Stimulated activated CD4-positive, alpha-beta T cell treated with anti-CD3 and anti-CD28 coated beads, Interleukin-15, amount 100 ng/mL, for 48 hours (primary cell): ENCODE results near the gene DPYSL5.
"Not testable (repeated sequence)": the region's sequence is repeated elsewhere in the genome, so short reads cannot be mapped to it uniquely, and the experiment has no call there.

Experiments used
- DNase-seq, 2 donors: peaks; one replicate each; pipeline ENCODE4 v3.0.0-alpha.2; 2020; ENCODE audit warnings: low read depth in 2 of 2

DPYSL5 gene, protein sequence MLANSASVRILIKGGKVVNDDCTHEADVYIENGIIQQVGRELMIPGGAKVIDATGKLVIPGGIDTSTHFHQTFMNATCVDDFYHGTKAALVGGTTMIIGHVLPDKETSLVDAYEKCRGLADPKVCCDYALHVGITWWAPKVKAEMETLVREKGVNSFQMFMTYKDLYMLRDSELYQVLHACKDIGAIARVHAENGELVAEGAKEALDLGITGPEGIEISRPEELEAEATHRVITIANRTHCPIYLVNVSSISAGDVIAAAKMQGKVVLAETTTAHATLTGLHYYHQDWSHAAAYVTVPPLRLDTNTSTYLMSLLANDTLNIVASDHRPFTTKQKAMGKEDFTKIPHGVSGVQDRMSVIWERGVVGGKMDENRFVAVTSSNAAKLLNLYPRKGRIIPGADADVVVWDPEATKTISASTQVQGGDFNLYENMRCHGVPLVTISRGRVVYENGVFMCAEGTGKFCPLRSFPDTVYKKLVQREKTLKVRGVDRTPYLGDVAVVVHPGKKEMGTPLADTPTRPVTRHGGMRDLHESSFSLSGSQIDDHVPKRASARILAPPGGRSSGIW

GRCh38 chr2:26847655-26848335, at the start of gene DPYSL5:
Gene DPYSL5 (plus strand): TSS chr2:26848132. CDS start chr2:26898500, 50,368 bp downstream.
- no peak for DNase-seq

GRCh38 chr2:26801328-26801727, 46.6 kb upstream of the DPYSL5 start:
- DNase-seq = no peak

- DNase-seq = no peak
Measured at GRCh38 chr2:26801796-26802195, 46.1 kb upstream of the DPYSL5 start.

DNA sequence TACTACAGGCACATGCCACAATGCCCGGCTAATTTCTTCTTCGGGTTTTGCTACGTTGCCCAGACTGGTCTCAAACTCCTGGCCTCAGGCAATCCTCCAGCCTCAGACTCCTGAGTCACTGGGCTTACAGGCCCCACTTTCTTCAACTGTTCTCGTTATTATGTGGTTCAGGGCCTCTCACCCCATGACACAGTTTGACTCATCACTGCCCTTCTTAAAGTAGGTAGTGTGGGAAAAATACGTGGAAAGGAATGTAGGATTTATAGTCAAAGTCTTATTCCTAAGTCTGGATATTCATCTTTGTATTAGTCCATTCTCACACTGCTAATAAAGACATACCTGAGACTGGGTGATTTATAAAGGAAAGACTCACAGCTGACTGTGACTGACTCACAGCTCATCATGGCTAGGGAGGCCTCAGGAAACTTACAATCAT, 42.7 kb upstream of the DPYSL5 start:
- no peak for DNase-seq

DNA sequence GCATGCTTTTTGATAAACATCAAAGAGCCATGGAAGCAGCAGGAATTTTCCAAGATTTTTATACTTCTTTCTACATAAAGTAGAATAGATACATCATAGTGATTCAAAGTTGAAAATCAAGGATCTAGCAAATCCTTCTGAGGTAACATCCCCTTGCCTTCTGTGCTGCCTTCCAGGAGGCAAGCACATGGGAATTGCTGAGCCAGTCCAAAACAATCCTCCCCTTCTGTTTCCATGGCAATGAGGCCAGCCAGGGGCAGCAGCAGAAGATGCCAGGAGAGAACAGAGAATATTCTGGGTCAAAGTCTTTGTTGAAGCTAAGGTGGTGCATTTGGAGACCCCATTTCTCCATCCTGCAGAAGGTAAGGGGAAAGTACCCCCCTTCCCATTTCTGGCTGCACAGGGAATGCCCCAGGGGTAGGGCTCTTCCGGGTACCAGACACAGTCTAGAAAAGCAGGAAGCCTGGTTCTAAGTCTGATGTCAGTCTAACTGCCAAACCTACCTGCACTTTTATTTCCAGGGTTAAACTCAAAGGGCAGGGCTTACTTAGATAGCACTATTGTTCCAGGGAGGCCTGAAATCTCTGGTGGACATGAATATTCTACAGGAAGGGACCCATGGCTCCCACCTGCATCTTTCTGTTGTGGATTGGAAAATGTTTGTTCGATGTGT, 40.0 kb upstream of the DPYSL5 start:
- no peak for DNase-seq

GRCh38 chr2:26809211-26809610, 38.7 kb upstream of the DPYSL5 start:
- DNase-seq = no peak

- no peak for DNase-seq
Measured at GRCh38 chr2:26809876-26810577, 37.9 kb upstream of the DPYSL5 start.

GRCh38 chr2:26811261-26811660, 36.7 kb upstream of the DPYSL5 start:
- no peak for DNase-seq

DNA sequence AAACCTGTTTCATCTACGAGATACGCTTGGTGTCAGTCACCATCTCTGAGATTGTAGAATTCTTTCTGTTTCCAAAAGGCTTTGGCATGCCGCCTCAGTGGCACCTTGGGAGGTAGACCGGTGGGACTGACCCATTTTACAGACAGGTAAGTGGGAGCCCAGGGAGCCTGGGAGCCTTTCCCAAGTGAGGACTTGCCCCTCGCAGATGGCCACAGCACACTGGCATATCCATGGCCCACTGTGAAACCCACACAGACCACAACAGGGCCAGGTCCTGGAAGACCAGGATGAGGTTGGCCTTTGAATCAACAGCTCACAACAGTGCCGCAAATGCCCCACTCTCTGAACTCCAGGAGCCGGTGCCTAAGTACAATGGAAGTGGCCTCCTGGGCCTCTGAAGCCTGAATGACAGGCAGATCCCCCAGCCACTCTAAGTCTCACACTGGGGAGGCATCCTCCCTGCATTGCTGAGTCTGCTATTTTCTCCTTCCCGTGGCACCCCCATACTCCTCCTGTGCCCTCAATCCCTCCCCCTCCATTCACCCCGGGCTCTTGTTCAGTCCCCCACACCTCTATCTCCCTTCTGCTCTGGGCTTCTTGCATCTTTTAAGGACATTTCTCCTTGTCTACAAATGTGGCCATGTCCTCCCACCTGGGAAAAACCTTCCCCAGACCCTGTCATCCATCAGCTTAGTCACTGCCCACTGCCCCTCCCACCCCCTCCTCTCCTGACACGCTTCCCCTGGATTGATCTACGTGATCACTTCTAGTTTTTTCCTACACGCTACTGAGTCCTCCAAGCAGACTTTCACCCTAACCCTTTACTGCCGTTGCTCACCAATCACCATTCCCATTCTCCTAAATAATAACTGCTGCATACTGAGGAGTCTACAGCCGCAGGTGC, 35.9 kb upstream of the DPYSL5 start:
- no peak for DNase-seq

DNA sequence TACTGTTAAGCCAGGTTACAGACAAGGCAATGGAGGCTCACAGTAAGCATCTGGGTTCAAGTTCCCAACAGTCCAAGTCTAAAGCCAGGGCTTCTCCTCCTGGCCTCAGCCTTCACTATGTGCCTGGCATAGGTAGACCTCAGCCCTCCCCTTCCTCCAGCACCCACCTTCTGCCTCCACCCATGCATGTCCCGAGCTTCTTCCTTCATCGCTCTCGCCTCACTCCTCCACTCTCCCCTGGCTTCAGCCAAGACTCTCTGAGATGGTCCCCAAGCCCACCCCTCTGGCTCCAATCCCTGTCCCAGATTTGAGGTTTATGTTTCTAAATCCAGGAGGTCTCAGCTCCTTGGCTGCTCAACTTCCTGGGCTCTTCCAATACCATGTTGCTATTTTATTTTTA, 35.2 kb upstream of the DPYSL5 start:
- no peak for DNase-seq

- DNase-seq = not testable (repeated sequence)
Measured at GRCh38 chr2:26814072-26814765, 33.7 kb upstream of the DPYSL5 start.

- no peak for DNase-seq
Measured at GRCh38 chr2:26816893-26817292, 31.0 kb upstream of the DPYSL5 start.

GRCh38 chr2:26818255-26818654, 29.7 kb upstream of the DPYSL5 start:
- no peak for DNase-seq

DNA sequence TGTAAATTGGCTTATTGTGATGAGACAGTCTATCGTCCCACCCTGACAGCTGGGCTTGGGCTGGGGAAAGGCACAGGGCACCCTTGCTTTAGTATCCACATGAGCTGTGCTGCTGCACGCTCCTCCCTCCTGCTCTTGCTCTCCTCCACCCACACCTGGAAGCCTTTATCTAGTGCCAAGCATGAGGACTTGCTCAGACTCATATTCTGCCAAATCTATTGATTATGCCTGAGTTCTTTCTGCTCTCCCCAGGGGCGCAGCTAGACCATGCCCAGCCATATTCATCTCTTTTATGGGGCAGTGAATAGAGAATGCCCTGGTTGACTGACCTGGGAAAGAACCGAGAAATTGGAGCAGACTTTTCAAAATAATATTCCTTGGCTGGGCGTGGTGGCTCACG, 29.0 kb upstream of the DPYSL5 start:
- no peak for DNase-seq

DNA sequence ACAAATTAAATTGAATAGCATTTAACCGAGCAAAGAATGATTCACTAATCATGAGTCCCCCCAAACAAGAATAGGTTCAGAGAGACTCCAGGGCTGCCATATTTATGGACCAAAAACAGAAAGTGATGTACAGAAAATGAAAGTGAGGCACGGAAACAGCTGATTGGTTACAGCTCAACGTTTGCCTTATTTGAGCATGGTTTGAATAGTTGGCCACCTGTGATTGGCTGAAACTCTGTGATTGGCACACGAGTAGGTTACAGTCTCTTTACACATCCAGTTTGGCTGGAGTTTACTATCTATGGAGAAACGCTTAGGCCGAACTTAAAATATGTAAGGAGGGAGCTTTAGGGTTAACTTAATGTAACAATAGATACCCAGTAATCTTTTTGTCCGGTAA, 27.0 kb upstream of the DPYSL5 start:
- no peak for DNase-seq

GRCh38 chr2:26822877-26823276, 25.1 kb upstream of the DPYSL5 start:
- DNase-seq = no peak

DNA sequence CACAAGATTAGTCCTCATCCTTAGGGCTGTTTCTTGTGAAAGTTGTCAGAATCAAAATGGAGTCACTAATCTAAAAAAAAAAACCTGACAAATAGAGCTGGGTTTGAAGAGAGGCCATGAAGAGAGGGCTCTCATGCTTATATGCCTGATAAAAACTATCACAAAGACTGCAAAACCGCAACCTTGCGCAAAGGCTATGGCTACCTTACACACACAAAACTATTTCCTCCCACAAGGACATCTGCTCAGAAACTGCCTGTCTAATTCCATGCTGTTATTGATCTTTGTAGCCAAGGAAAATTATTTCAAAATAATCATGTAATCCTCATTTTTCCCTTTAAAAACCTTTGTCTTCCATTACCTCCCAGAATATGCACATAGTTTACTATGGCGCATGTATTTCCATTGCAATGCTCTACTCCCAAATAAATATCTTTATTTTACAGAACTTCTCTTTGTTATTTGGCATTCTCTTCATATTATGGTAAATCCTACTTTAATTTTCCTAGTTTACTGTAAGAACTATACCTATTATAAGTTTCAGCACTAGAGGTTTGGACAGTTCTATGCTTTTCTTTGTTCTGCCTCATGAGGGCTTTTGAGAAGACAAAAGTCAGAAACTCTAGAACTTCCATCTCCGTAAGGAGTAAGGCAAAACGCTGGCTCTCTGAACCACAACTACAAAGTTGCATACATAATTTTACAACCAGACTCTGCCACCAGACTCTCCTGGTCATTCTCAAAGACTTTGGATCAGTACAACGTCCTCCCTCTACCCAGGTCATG, 9.6 kb upstream of the DPYSL5 start:
- DNase-seq = no peak

DNA sequence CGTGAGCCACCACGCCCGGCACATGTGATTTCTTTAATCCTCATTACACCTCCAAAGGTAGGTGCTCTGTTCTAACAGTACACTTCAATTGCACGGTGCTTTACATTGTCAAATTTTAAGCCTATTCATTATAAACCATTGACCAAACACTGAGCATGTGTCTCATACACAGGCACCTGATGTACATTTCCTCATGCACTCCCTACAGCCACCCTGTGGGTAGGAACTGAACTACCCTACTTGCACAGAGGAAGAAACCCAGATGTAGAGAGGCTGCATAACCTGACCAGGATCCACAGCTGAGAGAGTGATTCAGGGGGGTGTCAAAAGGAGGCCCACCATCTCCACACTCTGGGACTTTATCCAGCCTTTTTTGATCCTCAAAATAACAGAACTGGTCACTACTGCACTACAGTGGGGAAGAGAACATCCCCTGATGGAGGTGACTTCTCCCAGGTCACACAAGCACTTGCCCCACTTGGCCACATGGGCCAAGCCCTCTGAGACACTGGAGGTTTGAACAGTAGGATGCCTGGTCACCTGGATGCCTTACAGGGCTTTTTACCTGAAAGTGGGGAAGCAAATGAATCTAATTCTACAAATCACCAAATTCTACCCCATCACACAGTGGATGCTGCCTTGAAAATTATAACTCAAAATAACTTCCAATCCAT, 6.9 kb upstream of the DPYSL5 start:
- DNase-seq = no peak

- DNase-seq = no peak
Measured at GRCh38 chr2:26843041-26843440, 4.9 kb upstream of the DPYSL5 start.
